HG03460 (cell line): Measurements from ENCODE around the gene PHACTR3.

Experiments
- ATAC-seq: cut with Tn5 transposase; IDR thresholded peaks from one replicate; pipeline ENCODE4 v1.9.1; 2021; ENCODE audit not compliant: unreplicated experiment

PHACTR3 gene

GRCh38 chr20:59690101-59690500 lies 85.8 kb downstream of the PHACTR3 start:
- ATAC-seq: no peak

DNA sequence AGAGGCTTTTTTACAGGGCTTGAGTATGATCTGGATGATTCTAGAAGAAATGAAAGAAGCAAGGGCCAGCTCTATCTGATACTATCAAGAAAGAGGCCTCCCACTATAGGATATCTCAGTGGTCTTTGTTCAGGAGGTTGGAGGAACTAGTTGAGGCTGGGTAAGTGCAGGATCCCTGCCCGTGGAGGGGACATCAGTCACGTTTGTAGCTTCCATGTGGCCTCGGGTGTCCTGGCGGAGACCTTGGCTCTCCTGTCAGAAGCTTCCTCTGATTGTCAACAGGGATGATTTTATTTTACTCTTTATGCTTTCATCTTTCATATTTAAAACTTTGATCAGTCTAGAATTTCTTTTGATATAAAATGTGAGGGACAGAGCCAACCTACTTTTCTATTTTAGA lies 86.6 kb downstream of the PHACTR3 start:
- no peak for ATAC-seq

- no peak for ATAC-seq
Measured at GRCh38 chr20:59692139-59692538, 87.8 kb downstream of the PHACTR3 start.

- ATAC-seq: no peak
Measured at GRCh38 chr20:59693587-59693986, 89.2 kb downstream of the PHACTR3 start.

- ATAC-seq: no peak
Measured at GRCh38 chr20:59696476-59696875, 92.1 kb downstream of the PHACTR3 start.

DNA sequence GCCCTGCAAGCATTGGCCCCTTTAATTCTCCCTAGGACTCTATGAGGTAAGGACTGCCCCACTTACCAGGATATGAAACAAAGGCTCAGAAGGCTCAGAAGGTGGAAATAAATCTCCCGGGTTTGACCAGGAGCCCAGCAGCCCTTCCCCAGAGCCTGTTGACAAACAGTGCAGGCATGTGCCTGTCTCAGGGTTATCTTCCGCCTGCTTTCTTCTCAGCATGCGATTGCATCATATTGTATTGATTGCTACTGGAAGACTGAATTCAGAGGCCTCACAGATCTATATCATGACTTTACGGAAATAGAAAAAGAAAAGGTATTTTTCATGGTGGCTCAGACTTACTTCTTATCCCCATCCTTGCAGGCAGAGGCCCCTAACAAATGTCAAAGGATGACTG lies 92.7 kb downstream of the PHACTR3 start:
- no peak for ATAC-seq

DNA sequence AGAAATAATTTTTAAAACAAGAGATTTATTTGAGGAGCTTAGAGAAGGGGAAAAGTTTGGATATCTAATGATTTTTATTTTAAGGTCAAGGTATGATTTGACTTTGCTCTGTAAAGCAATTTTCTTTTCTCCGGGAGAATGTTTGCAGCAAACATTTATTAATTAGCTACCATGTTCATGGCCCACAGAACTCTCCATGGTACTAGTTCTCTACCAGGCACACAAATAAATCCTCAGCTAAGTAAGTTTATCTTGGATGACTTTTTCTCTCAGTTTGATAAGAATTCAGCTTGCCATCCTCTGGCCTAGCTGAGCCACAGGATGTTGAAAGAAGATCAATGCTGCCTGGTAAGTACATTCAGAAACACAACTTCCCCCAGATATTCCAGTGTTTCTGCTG lies 94.3 kb downstream of the PHACTR3 start:
- ATAC-seq: no peak

GRCh38 chr20:59701236-59701635 lies 96.9 kb downstream of the PHACTR3 start:
- ATAC-seq: no peak

DNA sequence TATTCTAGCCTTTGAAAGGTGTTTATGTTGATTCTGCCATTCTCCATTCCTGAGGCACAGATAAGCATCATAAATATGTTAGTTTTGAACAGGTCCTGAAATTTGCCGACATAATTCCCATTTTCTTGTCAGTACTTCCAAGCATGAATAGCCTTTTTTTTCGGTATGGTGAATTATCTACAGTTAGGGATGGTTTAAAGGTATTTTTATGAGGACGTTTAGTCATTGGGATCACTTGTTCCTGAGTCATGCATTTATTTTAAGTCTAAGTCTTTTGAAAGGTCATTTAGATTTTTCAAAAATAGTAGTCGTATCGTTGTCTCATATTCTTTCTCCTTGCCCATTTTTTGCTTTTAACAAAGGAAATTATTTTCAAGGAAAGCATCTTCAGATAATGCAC lies 98.7 kb downstream of the PHACTR3 start:
- no peak for ATAC-seq

DNA sequence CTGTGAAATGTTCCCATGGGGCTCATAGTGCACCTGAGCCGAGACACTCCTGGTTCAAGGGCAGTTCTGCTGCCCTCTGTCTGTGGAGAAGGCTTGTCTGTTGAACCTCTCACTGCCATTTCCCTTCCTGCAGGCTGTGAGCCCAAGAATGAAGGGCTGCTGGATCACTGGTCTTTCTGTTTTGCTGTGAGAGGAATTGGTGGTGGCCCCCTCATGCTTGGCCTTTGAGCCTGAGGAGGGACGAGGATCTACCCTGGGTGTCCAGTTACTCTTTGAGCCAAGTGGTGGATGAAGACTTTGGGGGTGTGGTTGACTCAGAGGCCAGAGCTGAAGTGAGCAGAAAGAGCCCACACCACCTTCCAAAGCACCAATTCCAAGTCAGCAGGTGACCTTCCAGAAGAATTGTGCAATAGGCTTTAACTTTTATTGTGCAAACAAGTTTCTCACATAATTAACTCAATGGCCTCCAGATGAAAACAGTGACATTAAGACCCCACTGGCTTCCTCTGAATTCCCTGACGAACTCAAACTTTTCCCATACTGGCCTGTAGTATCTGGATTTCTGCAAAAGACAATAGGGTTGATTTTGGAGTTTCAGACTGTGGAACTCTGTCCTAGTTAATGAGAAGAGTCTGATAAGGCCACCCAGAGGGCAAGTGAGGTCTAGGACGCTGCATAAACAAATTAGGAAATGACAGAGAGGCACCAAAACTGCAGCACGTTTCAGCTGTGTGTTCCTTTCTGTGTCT lies 101.5 kb downstream of the PHACTR3 start:
- ATAC-seq: no peak

- no peak for ATAC-seq
Measured at GRCh38 chr20:59706400-59706693, 102.0 kb downstream of the PHACTR3 start.

DNA sequence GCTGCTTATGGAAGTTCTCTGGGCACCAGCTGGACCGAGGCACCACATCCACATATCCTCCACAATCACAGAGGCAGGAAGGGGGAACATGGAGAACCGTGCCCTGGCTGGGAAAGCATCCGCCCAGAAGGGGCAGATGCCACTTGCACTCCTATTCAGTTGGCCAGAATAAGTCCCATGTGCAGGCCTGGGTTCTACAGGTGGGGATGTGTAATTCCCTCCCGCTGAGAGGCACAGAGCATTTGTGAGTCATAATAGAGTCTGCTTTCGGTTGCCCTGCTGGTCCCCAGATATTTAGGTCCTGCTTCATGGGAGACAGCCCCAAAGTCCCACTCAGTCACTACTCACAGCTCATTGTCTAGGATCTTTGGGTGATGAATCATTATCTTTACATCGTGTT lies 104.0 kb downstream of the PHACTR3 start:
- ATAC-seq: no peak

- ATAC-seq: no peak
Measured at GRCh38 chr20:59709636-59710035, 105.3 kb downstream of the PHACTR3 start.

GRCh38 chr20:59718071-59718470 lies 113.7 kb downstream of the PHACTR3 start:
- ATAC-seq: no peak

GRCh38 chr20:59718751-59719150 lies 114.4 kb downstream of the PHACTR3 start:
- ATAC-seq: no peak

DNA sequence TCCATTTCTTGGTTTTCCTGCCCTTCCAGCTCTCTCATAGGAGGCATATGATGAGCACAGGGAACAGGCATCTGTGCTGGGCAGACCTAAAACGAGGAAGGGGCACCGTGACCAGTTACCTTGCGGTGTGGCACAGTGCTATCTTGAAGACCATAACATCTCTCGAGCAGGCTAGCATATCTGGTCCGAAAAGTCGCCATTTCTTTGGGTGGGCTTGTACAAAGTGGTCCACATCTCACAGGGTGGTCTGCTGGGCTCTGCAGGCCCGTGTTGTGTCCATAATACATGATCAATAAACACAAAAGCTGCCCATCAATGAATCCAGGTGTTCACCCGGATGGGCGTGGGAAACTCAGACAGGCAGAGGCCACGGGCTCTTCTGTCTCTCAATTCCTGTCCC lies 115.7 kb downstream of the PHACTR3 start:
- no peak for ATAC-seq

GRCh38 chr20:59721386-59721785 lies 117.0 kb downstream of the PHACTR3 start:
- ATAC-seq: no peak

DNA sequence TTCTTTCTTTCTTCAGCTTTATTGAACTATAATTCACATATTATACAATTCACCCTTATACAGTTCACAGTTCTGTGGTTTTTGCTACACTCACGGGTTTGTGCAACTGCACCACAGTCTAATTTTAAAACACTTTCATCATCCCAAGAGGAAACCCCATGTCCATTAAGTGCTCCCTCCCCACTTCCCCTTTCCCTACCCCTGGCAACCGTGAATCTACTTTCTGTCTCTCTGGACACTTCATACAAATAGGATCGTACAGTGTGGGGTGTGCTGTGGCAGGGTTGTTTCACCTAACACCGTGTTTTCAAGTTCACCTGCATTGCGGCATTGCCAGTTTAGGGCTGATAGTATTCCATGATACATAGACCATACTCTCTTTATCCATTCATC lies 118.8 kb downstream of the PHACTR3 start:
- no peak for ATAC-seq

GRCh38 chr20:59723607-59724456 lies 119.5 kb downstream of the PHACTR3 start:
- ATAC-seq: no peak

DNA sequence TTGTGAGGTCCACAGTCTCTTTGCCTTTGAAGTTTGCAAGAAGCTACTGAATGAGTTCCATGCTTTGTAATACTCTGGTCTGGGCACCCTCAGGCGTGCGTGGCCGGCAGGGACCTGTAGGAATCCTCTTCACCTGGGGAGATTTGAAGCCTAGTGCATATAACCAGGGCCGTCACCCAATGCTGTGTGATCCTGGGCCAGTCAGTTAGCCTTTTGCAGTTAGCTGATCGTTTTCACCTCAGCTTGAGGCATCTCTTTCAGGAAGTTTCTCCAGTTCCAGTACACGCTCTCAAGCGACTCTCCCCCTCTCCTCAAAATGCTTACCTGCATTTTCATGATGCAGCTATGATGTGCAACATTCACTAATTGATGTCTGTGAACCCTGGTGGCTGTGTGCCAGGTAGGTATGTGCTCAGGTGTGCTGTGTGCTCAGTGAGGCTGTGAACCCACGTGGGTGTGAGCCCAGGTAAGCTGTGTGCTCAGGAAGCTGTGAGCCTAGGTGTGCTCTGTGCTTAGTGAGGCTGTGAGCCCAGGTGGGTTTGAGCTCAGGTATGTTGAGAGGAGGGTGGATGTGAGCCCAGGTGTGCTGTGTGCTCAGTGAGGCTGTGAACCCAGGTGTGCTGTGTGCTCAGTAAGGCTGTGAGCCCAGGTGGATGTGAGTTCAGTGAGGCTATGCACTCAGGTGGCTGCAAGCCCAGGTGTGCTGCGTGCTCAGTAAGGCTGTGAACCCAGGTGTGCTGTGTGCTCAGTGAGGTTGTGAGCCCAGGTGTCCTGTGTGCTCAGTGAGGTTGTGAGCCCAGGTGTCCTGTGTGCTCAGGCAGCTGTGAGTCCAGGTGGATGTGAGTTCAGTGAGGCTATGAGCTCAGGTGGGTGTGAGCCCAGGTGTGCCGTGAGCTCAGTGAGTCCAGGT lies 120.4 kb downstream of the PHACTR3 start:
- no peak for ATAC-seq

DNA sequence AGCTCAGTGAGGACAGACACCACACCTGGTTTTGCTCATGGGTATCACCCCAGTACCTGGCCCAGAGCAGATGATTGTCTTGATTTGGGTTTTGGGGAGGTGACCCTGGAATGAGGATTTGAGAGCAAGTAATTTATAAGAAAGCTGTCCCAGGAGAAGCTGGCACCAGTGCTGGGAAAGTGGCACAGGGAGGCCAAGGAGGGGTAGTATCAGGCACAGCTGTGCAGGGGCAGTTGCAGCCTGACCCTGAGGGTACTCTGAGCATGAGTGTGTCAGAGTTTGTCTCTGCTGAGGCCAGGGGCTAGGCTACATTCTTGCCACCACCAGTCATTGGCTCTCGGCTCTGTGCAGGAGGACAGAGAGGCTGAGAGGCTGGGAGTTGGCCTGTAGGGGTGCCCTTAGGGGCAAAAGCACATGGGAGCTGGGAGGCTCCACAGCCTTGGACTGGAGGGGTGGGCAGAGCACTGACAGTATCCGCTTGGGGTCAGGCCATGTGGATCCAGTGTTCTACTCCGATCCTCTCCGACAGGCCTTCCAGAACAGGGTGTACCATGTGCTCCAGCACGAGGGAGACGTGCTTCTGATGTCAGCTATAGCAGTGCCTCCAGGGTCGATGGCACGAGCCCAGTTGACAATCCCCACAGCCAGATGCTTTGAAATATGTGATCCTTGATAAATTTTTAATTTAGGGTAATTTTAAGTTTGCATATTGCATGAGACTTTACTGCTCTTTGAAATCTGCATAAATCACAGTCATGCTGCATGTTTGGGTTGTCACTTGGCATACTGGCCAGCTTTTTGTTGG lies 121.3 kb downstream of the PHACTR3 start:
- ATAC-seq: no peak
